Measurements from ENCODE around the gene PPFIBP2. TPM values are rescaled to one million over a fixed set of nuclear protein-coding genes. Genes with fewer than 3 reads are reported as not detected.

Gene PPFIBP2
- total RNA-seq, 2 experiments from 2014 or later = 33.1 to 34.7 TPM

DNA sequence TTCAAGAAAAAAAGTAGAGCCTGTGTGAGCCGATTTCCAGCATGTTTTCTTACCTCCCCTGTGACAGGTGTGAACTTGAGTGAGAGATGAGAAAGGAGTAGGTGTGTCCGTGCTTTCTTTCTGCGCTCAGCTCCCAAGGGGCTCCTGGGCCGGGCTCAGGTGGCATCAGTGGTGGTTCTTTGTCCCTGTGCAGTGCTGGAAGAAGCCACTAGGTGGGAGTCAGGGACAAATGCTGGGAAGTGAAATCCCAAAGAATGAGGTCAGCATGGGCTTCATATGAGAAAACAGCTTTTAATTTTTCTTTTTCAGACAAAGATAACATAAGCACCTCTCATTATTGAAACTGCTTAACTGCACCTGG, 57.8 kb downstream of the PPFIBP2 start:
- Mint-ChIP-seq H3K4me3 (no peak overlapping the region), H3K27ac (no peak overlapping the region), H3K27me3 (peaks cover 18% of the 10 kb centered on the region), H3K9me3 (no peaks in the 10 kb centered on the region), H3K36me3 (ENCODE audit: low read depth) (peaks cover 10% of the 10 kb centered on the region), H3K4me1 (peaks cover 16% of the 10 kb centered on the region)
- POLR2A ChIA-PET = no interaction called here
- CTCF ChIA-PET = interaction anchor here (0.7 to 1.3 kb wide), 4 partner anchors 13 to 66 kb away, joined by 3 read pairs; no protein-coding TSS in a partner anchor
- DNase-seq = no peak

GRCh38 chr11:7572001-7572712, 58.4 kb downstream of the PPFIBP2 start:
- POLR2A ChIA-PET = no interaction called here
- no peak for DNase-seq
- Mint-ChIP-seq H3K4me1 (peaks cover 21% of the 10 kb centered on the region), H3K36me3 (ENCODE audit: low read depth) (peaks cover 10% of the 10 kb centered on the region), H3K9me3 (no peaks in the 10 kb centered on the region), H3K27me3 (peaks cover 19% of the 10 kb centered on the region), H3K27ac (no peak overlapping the region), H3K4me3 (no peak overlapping the region)
- CTCF ChIA-PET = interaction anchor here (1.2 kb wide), 1 partner anchor 21 kb away, joined by 3 read pairs; no protein-coding TSS in a partner anchor

DNA sequence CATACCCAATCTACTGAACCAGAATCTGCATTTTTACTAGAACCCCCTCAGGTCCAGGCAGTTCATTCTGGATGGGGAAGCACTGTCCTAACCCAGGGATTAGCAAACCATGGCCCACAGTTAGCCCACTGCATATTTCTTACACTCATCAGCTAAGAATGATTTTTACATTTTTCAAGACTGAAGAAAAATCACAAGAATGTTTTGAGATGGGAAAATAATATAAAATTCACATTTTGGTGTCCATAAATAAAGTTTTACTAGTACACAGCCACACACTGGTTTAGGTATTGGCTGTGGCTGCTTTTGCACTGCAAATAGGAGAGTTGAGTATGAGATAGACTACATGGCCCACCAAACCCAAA, 59.4 kb downstream of the PPFIBP2 start:
- POLR2A ChIA-PET = no interaction called here
- H3K4me1 Mint-ChIP-seq = peaks cover 31% of the 10 kb centered on the region
- H3K27ac Mint-ChIP-seq = no peak overlapping the region
- peaks cover 5% of the 10 kb centered on the region for H3K36me3 Mint-ChIP-seq (ENCODE audit: low read depth)
- H3K4me3 Mint-ChIP-seq = no peak overlapping the region
- DNase-seq = no peak
- CTCF ChIA-PET = interaction anchor here (0.6 kb wide), 1 partner anchor 12 kb away, joined by 3 read pairs; no protein-coding TSS in a partner anchor
- peaks cover 20% of the 10 kb centered on the region for H3K27me3 Mint-ChIP-seq
- no peaks in the 10 kb centered on the region for H3K9me3 Mint-ChIP-seq

DNA sequence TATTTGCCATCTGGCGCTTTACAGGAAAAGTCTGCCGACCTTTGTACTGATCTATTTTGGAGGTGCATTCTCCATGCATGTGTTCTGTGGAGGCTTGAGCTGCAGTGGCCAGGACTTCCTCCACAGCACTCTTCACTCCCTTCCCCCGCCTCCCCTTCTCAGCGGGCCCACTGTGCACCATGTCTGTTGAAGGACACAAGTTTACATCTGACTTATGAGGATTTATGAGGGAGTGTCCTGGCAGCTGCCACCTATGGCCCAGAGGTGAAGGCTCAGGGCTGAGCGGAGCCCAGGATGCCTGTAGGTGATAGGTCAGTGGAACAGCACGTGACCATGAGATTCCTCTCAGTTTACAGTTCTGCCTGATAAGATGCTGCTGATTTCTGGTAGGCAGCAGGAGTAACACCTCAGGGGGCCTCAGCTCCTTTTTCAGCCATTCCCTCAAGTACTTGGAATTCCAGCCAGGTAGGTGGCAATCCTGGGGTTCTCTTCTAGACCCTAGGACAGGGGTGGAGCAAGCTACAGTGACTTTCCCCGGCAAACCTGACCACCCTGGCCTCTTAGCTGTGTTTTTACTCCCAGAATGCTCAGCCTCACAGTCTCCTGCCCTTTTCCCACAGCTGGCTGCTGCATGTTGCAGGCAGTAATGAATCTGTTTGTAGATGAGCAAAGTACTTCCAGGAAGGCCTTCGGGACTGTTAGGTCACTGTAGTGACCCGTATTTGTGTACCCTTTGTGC, 59.9 kb downstream of the PPFIBP2 start:
- ChIA-PET CTCF (interaction anchor here (1.1 kb wide), 1 partner anchor 9 kb away, joined by 4 read pairs; no protein-coding TSS in a partner anchor), POLR2A (no interaction called here)
- H3K4me3 Mint-ChIP-seq = no peak overlapping the region

DNA sequence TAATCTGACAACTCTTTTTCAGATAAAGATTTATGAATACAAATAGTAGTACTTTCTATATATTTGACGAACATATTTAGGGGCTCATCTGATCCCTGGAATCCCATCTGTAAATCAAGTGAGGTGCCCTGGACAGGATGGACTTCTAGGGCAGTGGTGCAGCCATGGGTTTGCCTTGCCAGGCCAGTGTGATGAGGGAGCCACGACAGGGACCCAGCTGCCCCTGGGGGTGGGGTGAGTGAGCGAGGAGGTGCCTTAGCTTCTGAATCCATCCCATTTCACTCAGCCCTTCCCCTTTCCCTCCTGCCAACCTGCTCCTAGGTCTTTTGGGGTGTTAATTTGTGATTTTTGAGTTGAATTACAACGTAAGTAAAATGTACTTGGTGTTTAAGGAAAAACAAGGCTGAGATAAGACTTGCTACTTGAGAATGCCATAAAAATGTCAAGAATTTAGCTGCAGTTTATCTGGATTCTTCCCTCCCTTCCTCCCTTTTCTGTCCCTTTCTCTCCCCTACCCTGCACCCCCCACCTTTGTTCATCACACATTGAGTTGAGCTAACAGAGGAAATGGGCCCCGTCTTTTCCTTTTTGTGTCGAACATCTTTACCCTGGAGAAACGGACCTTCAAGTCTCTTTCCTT, 60.8 kb downstream of the PPFIBP2 start:
- Mint-ChIP-seq H3K4me3 (no peak overlapping the region), H3K36me3 (ENCODE audit: low read depth) (no peaks in the 10 kb centered on the region), H3K27ac (no peak overlapping the region), H3K9me3 (no peaks in the 10 kb centered on the region), H3K27me3 (peaks cover 25% of the 10 kb centered on the region), H3K4me1 (peaks cover 39% of the 10 kb centered on the region)
- POLR2A ChIA-PET = no interaction called here
- no peak for DNase-seq
- CTCF ChIA-PET = interaction anchor here (0.8 to 1.1 kb wide), 3 partner anchors 10 to 114 kb away, joined by 3 to 4 read pairs (median 4); no protein-coding TSS in a partner anchor

More for the DNA sequence above, 59.9 kb downstream of the PPFIBP2 start:
- Mint-ChIP-seq H3K4me1 (peaks cover 37% of the 10 kb centered on the region), H3K9me3 (no peaks in the 10 kb centered on the region), H3K27ac (no peak overlapping the region), H3K36me3 (ENCODE audit: low read depth) (peaks cover 3% of the 10 kb centered on the region), H3K27me3 (peaks cover 24% of the 10 kb centered on the region)
- no peak for DNase-seq

DNA sequence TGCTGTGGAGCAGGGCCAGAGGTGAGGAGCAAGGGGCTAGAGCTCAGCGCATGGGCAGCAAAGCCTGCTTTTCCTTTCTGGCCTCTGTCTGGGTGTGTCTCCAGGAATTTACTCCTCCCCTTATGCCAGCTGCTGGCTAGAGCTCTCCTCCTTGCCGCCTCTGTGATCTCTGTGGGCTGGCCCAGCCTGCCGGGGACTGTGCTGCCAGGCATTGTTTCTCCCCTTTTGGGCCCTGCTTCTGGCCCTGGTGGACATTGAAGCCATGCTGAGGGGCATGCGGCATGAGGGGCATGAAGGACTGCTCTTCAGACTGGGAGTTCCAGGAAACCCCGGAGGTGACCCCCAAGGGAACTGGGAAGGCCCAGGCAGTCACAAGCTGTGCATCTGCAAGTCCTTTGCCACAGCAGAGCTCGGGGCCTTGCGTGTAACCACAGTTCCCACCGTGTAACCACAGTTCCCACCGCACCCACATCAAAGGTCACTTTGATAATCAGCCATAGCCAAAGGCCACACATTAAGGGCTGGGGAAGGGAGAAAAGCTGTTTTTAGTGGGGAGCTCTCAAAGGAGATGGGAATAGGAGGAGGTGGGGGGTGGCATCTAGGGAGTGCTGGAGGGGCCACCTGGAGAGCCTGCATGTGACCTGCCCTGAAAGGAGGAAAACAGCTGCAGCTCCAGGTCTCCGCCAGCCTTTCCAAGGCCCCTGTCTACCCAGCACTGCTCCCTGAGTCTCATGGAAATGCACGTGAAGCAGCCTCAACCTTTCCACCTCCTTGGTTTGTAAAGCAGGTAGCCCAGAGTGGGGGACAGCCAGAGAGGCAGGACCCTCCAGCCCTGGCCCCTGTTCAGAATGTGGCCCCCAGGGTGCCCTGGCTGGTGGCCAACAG, 62.3 kb downstream of the PPFIBP2 start:
- Mint-ChIP-seq H3K27me3 (peaks cover 30% of the 10 kb centered on the region), H3K36me3 (ENCODE audit: low read depth) (no peaks in the 10 kb centered on the region), H3K27ac (peak overlapping the region; percentile 27), H3K9me3 (no peaks in the 10 kb centered on the region), H3K4me1 (peaks cover 39% of the 10 kb centered on the region), H3K4me3 (no peak overlapping the region)
- DNase-seq = peak; percentile 38
- ChIA-PET CTCF (interaction anchor here (0.6 to 1.5 kb wide), 4 partner anchors 49 to 908 kb away, joined by 3 to 6 read pairs (median 4); partner anchors contain the start of gene PPFIBP2), POLR2A (no interaction called here)

GRCh38 chr11:7576726-7577290, 63.0 kb downstream of the PPFIBP2 start:
- no peak overlapping the region for H3K4me3 Mint-ChIP-seq
- no peaks in the 10 kb centered on the region for H3K36me3 Mint-ChIP-seq (ENCODE audit: low read depth)
- no peak for DNase-seq
- peaks cover 29% of the 10 kb centered on the region for H3K27me3 Mint-ChIP-seq
- no peak overlapping the region for H3K27ac Mint-ChIP-seq
- ChIA-PET POLR2A (no interaction called here), CTCF (interaction anchor here (0.6 to 1.5 kb wide), 3 partner anchors 55 to 909 kb away, joined by 3 to 6 read pairs (median 6); partner anchors contain the start of gene PPFIBP2)
- H3K4me1 Mint-ChIP-seq = peaks cover 39% of the 10 kb centered on the region
- no peaks in the 10 kb centered on the region for H3K9me3 Mint-ChIP-seq

DNA sequence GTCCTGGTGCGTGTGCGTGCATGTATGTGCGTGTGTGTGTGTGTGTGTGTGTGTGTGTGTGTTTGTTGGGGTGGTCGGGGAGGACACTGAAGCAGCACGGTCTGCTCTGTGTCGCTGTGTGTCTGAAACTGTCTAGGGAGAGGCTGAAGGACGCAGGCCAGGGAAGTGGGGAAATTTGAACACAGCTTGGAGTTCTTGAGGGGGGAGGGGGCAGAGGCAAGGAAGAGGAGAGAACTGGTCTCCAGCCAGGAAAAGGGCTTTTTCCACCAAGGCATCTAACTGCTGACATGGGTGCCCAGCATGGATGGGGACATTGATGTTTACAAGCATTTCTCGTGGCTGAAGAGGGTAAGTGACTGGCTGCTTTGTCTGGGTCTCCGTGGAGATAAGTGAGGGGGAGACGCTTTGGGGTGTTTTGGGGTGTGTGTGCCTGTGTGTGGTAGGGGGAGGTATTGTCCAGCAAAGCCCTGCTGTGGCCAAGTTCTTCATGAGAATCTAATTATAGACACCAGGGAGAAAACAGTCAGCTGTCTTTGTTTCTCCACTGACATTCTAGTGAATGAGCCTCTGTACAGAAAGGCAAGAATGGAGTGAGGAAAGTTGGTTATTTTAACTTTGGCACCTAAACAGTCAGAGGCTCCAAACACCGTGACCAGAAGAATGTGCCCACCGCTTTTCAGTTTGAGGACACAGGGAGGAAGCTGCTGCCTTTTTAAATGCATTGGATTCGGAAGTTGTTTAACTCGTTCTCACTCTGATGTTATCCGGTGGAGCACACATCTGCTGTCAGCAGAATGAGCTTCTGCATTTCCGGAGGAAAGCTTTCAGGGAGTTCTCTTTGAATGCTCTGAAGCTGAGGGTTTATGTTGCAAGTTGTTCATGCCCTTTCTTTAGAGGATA, 63.7 kb downstream of the PPFIBP2 start:
- Mint-ChIP-seq H3K27me3 (peaks cover 30% of the 10 kb centered on the region), H3K9me3 (no peaks in the 10 kb centered on the region), H3K4me3 (peak overlapping the region; percentile 8), H3K36me3 (ENCODE audit: low read depth) (no peaks in the 10 kb centered on the region), H3K4me1 (peaks cover 39% of the 10 kb centered on the region), H3K27ac (peak overlapping the region; percentile 70)
- CTCF ChIA-PET = interaction anchor here (1.5 kb wide), 1 partner anchor 64 kb away, joined by 6 read pairs; the partner anchor contains the start of gene PPFIBP2
- POLR2A ChIA-PET = no interaction called here
- DNase-seq = peak; percentile 42

GRCh38 chr11:7578276-7578955, 64.6 kb downstream of the PPFIBP2 start:
- Mint-ChIP-seq H3K9me3 (no peaks in the 10 kb centered on the region), H3K4me1 (peaks cover 46% of the 10 kb centered on the region), H3K27me3 (peaks cover 37% of the 10 kb centered on the region), H3K27ac (peak overlapping the region; percentile 70), H3K4me3 (peak overlapping the region; percentile 8), H3K36me3 (ENCODE audit: low read depth) (no peaks in the 10 kb centered on the region)
- ChIA-PET POLR2A (interaction anchor here (0.6 kb wide), 1 partner anchor 149 kb away, joined by 3 read pairs; no protein-coding TSS in a partner anchor), CTCF (interaction anchor here (0.6 kb wide), 1 partner anchor 1894 kb away, joined by 3 read pairs; no protein-coding TSS in a partner anchor)
- no peak for DNase-seq

- peaks cover 46% of the 10 kb centered on the region for H3K4me1 Mint-ChIP-seq
- DNase-seq = no peak
- no peak overlapping the region for H3K27ac Mint-ChIP-seq
- peaks cover 41% of the 10 kb centered on the region for H3K27me3 Mint-ChIP-seq
- H3K36me3 Mint-ChIP-seq (ENCODE audit: low read depth) = no peaks in the 10 kb centered on the region
- H3K9me3 Mint-ChIP-seq = no peaks in the 10 kb centered on the region
- CTCF ChIA-PET = interaction anchor here (0.6 to 1.3 kb wide), 2 partner anchors 67 to 1893 kb away, joined by 3 read pairs; no protein-coding TSS in a partner anchor
- POLR2A ChIA-PET = interaction anchor here (0.6 kb wide), 1 partner anchor 148 kb away, joined by 3 read pairs; no protein-coding TSS in a partner anchor
- no peak overlapping the region for H3K4me3 Mint-ChIP-seq
Measured at GRCh38 chr11:7579361-7579791, 65.6 kb downstream of the PPFIBP2 start.

Data from activated CD4-positive, alpha-beta T cell treated with anti-CD3 and anti-CD28 coated beads, Interleukin-2, amount 10 ng/mL, durations not matched to agents 7 days and 5 days (primary cell).